ENCODE data around the gene COL23A1.
"Not testable (repeated sequence)": the region's sequence is repeated elsewhere in the genome, so short reads cannot be mapped to it uniquely, and the experiment has no call there.

COL23A1 gene

GRCh38 chr5:178499352-178499751 lies 90.8 kb downstream of the COL23A1 start:
- no peak for DNase-seq

GRCh38 chr5:178496642-178497041 lies 93.6 kb downstream of the COL23A1 start:
- DNase-seq: no peak

- no peak for DNase-seq
Observed at GRCh38 chr5:178496214-178496613, 94.0 kb downstream of the COL23A1 start.

- no peak for DNase-seq
Observed at GRCh38 chr5:178495706-178496105, 94.5 kb downstream of the COL23A1 start.

GRCh38 chr5:178492278-178492677 lies 97.9 kb downstream of the COL23A1 start:
- DNase-seq: no peak

- DNase-seq: no peak
Observed at GRCh38 chr5:178490935-178491652, 99.1 kb downstream of the COL23A1 start.

GRCh38 chr5:178489271-178489976 lies 100.8 kb downstream of the COL23A1 start:
- DNase-seq: no peak

GRCh38 chr5:178488696-178489095 lies 101.5 kb downstream of the COL23A1 start:
- DNase-seq: no peak

- DNase-seq: no peak
Observed at GRCh38 chr5:178487911-178488600, 102.1 kb downstream of the COL23A1 start.

- not testable (repeated sequence) for DNase-seq
Observed at GRCh38 chr5:178486878-178487512, 103.2 kb downstream of the COL23A1 start.

GRCh38 chr5:178486239-178486641 lies 104.0 kb downstream of the COL23A1 start:
- no peak for DNase-seq

GRCh38 chr5:178483620-178484019 lies 106.6 kb downstream of the COL23A1 start:
- DNase-seq: peak in 3 of 4 experiments; percentile 5 to 50 (median 16)

- no peak for DNase-seq
Observed at GRCh38 chr5:178479261-178479660, 110.9 kb downstream of the COL23A1 start.

GRCh38 chr5:178478370-178478769 lies 111.8 kb downstream of the COL23A1 start:
- no peak for DNase-seq

GRCh38 chr5:178477802-178478201 lies 112.4 kb downstream of the COL23A1 start:
- DNase-seq: no peak

- DNase-seq: no peak
Observed at GRCh38 chr5:178476972-178477754, 113.0 kb downstream of the COL23A1 start.

- DNase-seq: no peak
Observed at GRCh38 chr5:178476531-178476930, 113.7 kb downstream of the COL23A1 start.

GRCh38 chr5:178475422-178475821 lies 114.8 kb downstream of the COL23A1 start:
- DNase-seq: no peak

- no peak for DNase-seq
Observed at GRCh38 chr5:178474562-178475184, 115.5 kb downstream of the COL23A1 start.

- no peak for DNase-seq
Observed at GRCh38 chr5:178473854-178474253, 116.3 kb downstream of the COL23A1 start.

GRCh38 chr5:178472138-178472537 lies 118.1 kb downstream of the COL23A1 start:
- DNase-seq: no peak

- no peak for DNase-seq
Observed at GRCh38 chr5:178471711-178472110, 118.5 kb downstream of the COL23A1 start.

All from activated naive CD4-positive, alpha-beta T cell (primary cell).